Stimulated activated CD8-positive, alpha-beta memory T cell treated with anti-CD3 and anti-CD28 coated beads, Interleukin-15, amount 100 ng/mL, for 1 hour (primary cell): ENCODE data around the gene GIMAP8.

Source experiments
- DNase-seq: peaks from one replicate; pipeline ENCODE4 v3.0.0-alpha.2; 2020; ENCODE audit warnings: low read depth

The GIMAP8 gene

DNA sequence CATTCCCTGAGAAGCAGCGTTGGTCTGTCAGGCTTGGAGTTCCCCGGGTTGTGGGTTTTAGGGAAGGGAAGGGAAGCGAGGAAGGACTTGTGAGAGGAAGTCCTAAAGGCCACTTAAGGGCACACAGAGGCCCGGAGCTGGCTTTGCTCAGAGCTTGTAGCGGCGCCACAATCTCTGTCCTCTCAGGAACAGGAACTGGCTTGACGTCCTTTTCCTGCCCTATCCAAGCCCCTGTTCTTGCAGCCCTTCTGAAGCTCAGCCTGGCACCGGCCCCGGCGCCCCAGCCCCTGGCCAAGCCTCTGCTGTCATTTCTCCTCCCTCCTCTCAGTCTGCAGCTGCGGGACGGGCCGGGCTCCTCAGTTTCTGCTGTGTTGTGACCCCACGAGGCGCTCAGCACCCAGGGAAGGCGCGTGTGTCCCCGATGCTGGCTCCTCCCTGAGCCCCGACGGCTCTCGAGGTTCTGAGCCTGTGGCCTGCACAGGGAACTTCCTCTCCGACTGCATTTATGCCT is at the start of gene GIMAP8:
TSS of gene GIMAP8 (plus strand) at position 140 of the 511 bp plus-strand sequence. CDS start 16,069 bp downstream, outside the sequence.
- DNase-seq, result no peak

DNA sequence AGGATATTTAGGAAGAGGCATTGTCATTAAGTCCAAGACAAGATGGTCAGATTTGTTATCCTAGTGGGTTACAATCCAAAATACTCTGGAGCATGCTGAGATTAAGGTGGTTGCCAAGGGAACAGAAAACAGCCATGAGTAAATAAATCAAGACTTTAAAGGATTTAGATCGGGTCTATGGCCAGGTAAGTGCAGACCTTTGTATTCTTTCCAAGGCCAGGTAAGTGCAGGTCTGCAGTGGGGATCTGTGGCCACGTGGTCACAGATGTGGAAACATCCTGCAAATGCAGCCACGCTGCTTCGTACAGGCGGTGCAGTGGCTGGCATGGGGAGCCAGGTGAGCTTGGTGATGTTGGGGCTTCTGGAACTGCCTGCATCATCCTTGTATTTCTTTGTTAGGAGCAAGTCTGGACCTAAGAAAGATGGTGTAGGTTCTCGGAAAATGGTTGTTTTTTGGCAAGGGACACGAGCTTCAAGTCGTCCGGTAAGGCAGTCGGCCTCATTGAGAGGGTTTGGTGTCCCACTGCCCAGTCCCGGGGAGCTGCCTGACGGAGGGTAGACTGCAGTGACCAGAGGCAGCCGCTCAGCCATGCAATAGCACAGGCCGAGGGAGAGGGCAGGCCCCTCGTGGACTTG is 49.5 kb upstream of the GIMAP8 start:
- DNase-seq, result no peak

DNA sequence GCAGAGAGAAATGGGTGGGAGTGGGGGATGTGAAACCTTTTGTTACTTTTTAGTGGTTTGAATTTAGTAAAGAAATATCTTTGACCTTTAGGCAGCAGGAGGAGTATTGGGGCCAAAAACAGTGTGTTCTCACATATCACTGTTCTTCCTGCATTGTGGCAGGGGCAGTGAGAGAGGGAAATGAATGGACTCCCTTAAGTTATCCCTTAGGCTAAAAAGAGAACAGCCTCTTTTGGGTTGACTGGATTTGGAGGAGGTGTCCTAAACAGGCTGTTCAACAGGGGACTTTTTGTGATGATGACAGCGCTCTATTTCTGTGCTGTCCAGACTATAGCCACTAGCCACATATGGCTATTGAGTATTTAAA is 49.0 kb upstream of the GIMAP8 start:
- DNase-seq, result no peak

DNA sequence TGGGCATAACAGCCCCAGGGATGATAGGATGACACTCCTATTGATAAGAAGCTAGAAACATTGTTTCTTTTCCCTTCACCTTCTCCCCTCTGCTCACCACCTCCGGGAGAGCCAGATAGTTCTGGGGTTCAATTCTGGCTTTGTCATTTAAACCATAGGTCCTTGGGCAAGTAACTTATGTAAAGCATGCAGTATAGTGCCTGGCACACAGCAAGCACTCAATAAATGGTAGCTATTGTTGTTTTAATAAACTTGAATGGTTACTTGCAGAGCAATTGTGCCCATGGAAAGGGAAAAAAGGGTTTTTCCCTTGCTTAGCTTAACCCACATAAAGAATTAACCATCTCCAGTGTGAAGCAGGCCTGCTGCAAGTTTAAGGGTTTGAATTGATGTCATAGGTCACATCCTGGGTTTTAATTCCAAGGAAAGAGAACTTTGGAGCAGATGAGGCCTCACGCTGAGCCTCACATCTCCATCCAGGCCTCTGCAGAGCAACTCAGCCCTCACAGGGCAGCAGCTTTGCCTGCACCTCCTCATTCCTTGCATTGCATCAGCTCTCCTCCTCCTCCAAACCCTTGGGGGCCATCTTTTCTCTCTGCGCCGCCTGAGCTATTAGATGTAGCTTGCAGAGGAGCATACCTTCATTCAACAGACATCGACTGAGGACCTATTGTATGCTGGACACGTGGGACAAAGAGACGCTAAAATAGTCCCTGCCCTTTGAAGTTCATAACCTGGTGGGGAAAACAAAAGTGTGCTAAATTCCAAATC is 48.4 kb upstream of the GIMAP8 start:
- DNase-seq, result no peak

DNA sequence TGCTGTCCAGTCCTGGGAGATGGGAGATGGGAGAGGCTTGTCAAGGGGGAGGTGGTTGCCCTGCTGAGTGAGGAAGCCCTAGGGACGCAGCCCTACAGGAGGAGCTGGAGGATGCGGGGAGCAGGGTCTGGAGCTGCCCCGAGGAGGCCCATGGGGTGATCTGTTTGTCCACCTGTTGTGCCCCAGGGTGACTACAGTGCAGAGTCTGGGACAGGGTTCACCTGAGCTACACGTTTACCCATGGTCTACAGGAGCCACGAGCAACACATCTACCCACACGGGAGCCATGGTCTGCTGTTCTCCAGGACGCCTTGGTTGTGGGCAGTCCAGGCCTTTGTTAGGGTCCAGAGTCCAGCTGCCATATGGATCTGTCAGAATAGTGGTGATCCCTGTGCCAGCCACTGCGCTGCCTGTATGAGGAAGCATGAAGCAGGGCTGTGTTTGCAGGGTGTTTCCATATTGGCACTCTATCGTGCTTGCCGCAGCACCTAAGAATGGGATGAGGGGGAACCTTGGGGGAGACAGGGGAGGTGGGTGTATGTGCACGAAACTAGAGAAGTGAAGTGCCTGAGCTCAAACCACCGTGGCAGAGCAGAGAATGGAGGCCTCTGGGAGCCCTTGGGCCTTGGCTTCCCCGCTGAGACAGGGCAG is 47.6 kb upstream of the GIMAP8 start:
- no peak for DNase-seq

DNA sequence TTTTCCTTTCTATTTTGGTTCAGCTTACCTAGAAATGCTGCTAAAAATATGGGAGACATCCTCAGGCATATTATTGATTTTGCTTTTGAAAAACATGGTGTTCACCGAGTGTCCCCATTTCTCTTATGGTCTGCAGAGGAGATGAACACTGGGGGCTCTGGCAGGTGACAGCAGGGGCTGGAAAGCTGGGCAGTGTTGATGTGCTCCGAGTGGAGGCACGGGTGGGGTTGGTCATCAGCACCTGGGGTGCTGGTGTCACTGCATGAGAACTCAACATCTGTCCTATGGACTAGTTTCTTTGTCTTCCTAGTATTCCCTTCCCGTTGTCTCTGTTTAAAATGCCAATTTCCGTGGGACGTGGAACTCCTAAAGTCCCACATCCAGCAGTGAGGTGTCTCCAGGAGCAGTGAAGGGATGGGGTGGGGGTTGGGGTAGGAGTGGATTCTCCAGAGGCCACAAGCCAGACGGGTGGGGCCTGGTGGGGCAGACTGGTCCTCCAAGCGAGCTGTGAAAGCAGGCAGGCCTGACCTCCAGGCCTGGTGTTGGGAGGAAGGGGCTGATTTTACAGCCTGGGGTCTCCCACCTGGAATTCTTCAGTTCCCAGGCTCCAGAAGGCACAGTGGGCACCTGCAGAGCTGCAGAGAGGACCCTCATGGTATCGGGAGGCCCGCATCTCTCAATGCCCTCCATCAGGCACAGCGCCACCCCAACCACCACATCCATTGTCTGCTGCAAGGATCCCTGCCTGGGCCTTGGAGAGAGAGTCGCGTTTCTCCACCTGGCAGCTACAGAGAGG is 46.9 kb upstream of the GIMAP8 start:
- DNase-seq, result no peak

DNA sequence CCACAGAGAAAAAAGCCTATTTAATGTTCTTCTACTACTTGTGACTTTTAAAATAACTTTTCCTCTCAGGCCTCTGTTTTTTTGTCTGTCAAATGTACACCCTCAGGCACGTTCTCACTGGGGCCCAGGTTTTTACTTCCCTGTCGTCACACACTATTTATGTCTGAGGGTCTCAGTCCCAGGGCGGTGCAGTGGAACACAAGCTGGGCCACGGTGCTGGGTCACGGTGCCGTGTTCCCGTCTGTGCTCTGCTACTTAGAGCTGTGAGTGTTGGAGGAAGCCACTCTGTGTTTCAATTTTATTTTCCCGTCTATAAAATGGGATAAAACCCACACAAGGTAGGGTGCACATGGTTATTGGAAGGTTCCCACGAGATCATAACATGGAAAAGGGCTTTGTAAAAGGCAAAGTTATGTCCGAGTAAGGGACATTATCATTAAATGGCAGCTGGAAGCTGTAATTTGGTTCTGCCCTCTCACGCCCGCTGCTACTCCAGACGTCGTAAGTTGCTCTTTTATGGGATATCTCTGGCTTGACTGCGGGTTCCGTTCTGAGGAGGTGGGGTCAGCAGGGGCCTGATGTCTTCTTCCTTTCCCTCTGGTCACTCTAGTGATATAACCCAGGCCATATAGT is 46.1 kb upstream of the GIMAP8 start:
- no peak for DNase-seq

DNA sequence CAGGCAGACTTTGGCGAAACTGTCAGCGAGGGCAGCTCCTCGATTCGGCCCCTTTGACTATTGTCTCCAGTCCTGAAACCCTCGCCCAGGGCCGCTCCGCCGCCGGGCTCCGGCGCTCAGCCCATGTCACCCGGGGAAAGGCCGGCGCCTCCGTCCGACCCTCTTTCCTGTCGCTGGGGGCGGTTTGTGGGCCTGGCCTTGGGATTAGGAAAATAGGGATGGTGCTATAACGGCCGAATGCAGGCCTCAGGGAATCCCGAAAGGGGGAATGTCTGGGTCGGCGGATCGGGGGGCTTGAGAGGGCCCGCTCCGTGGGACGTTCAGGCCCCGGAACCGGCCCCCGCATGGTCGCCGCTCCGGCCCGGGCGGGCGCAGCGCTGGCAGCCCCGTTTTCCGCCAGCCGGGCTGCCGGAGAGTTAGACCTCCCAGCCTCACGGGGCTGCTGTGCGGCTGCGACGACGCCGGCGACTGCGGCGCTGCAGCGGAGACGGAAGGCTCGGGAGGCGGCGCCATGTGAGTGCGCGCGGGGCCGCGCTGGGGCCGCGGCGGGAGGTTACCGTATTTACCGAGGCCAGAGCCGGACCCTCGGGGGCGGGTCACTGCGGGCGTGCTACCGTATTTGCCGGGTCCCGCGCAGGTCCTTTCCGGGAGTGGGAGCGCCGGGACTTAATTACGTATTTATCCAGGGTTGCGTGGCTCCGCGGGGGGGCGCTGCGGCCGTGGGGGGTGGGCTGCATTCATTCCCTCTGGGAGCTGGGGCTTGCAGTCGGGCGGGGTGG is 45.4 kb upstream of the GIMAP8 start:
- peak; percentile 36 for DNase-seq

DNA sequence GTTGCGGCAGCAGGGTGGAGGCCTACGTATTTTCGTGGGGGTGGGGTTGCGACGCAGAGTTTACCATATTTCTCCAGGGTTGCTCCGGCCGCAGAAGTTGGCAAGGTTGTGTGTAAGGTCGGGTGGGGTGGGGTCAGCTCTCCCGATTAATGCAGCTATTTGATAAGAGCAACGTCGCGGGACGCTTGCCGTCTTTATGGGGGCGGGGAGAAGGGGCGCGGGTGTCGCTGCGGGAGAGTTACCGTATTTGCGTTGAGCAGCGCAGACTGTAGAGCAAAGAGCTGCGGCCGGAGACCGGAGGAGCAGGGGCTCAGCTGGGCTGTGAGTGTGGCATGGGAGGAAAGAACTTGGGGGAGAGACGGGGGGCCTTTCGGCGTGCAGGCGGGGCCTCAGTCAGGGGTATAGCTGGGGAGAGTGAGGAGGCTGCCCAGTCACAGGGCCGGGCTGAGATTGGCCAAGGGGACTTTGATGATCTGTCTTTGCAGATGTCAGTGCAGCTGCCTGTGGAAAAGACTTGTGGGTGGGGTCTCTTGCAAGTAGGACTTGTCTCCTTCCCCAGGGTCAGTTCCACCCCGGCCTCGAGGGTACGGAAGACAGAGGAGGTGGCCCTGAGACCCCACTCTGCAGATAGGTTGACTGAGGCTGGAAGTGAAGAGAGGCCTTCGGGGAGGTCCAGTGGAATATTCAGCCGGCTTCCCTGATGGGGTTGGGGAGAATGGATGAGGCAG is 44.7 kb upstream of the GIMAP8 start:
- no peak for DNase-seq

DNA sequence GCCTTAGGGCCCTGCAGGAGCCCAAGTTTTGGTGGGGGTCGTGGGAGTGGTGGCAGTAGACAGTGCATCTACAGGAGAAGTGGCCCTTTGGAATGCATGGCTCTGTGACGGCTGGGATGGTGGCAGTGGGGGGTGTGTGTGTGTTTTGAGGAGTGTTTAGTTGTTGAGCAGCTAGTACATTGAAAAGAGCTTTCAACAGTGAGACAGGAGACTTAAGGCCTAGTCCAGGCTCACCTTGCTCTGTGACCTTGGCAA is 44.2 kb upstream of the GIMAP8 start:
- DNase-seq, result no peak

DNA sequence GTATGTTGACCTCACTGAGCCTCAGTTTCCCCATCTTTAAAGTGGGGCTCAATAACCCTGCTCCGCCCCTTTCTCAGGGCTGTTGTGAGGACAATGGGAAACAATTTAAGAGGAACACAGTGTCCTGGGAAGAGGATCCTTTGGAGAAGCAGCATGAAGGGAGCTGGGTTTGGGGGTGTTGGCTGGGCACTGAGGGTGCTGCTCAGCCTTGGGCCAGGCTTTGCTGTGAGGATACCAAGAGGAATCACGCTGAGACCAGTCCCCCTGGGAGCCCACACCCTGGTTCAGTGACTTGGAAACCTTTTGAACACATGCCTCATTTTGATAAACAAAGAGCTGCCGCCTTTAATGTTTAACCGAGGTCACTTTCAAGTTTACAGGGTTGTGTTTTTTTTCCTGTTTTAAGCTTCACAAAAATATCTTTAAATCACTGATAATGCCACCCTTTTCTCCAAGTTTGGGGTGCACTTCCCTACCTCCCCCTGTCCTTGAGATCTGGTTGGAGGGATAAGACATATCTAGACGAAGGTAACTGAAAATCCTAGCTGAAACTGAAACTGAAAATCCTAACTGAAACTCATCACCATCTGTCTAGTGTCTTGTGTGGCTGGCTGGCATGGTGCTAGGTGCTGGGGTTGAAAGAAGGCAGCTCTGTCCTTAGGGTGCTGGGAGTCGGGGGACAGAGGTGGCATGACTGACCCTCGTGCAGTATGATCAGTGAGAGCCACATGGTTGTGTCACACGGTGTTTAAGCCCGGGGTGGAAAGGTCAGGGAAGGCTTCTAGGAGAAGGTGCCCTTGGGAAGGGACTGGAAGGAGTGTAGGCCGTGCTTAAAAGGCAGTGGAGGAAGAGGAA is 43.6 kb upstream of the GIMAP8 start:
- no peak for DNase-seq

DNA sequence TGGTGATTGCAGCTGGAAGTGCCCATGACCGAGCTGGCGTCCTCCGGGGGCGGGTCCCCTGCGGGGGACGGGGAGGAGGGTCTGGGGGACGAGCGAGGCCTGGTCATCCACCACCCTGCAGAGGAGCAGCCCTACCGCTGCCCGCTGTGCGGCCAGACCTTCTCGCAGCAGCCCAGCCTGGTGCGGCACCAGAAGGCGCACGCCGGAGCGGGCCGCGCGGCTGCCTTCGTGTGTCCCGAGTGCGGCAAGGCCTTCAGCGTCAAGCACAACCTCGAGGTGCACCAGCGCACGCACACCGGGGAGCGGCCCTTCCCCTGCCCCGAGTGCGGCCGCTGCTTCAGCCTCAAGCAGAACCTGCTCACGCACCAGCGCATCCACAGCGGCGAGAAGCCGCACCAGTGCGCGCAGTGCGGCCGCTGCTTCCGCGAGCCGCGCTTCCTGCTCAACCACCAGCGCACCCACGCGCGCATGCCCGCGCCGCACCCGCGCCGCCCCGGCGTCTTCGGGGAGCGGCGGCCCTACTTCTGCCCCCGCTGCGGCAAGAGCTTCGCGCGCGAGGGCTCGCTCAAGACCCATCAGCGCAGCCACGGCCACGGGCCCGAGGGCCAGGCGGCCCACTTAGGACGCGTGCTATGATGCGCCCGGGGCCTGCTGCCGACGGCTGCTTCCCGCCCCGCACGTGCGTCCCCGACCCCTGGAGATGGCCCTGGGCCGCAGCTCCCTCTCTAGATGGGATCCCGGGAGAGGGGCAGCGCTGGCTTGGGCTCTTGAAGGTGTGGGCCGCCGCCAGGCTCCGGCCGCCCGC is 42.6 kb upstream of the GIMAP8 start:
- no peak for DNase-seq

DNA sequence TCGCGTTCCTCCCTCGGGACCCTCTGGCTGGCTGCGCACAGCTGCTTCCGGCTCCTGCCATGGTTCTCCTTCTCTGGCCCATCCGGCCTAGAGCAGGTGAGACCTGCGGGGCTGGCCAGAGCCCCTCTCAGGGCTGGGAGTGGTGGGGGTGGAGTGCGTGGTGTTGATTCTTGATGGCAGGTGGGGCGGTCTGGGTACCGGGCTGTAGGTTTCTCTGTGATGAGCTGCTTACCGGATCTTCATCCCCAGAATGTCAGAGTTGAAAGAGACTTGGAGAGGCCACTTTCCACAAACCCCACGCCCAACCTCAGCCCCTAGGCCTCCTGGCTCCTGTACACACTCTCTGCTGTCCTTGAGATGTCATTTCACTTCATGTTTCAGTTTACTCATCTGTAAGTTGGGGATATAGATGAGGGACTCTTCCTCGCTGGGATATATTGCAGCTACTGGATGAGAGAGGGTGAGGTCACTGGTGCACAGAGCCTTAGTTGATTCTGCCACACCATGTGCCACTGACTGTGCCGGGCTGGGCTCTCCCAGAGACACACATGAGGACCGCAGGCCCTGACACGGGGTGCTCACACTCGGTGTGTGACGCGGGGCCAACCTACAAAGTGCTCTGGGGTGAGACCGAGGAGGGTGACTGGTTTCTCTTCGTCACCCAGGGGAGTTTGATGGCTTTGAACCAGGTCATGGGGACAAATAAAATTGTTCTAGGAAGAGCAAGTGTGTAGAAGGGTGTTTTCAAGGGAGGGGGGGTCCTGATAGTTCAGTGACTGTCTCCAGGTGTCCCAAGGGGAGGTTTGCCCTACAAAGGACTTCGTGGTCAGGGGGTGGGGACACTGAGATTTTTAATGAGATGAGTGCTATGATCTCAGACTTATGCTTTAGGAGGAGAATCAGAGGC is 41.8 kb upstream of the GIMAP8 start:
- DNase-seq, result no peak

DNA sequence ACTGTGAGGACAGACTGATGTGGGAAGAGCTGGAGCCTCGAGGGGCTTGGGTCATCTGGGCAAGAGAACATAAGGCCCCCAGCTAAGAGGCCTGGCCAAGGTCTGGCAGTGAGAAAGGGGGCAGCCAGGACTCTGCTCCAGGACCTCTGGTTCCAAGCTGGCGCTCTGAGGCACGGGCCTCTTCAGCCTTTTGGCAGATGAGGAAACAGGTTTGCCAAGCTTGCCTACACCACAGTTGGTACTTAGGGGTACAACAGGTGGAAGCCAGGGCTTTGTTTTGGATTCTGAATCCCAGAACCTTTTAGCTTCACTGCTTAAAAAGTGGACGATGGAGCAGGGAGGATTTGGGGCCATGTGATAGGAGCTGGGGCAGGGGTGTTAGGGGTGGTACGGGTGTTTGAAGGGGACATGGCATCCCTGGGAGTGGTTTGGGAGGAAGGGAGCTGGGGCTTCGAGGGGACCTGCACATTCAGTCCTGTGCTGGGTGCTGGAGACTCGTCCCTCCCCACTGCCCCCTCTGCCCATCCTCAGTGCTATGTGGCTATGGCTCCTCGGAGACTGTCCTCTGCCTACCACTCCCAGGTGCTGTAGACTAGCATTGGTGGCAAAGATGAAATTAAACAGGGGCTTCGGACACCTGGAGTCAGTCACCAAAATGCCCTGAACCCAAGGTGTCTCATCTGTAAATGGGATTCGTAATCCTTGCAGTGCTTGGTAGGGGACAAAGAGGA is 41.0 kb upstream of the GIMAP8 start:
- no peak for DNase-seq

DNA sequence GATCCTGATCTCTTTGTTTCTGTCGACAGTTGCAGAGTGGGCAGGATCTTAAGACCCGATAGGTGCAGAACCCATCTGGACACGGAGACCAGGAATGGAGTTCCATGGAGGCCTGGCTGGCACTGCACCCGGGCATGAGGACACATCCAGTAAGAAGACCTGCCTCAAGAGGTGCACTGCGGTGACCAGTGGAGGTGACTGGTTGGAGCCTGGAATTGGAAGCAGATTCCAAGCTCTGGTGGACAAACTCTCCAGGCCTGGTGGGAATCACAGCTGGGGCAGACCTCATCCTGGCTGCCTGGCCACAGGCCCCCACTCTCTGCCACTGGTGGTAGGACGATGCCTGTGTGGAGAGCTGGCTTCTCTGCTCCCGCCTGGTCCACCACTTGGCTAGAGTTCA is 40.3 kb upstream of the GIMAP8 start:
- DNase-seq, result no peak

DNA sequence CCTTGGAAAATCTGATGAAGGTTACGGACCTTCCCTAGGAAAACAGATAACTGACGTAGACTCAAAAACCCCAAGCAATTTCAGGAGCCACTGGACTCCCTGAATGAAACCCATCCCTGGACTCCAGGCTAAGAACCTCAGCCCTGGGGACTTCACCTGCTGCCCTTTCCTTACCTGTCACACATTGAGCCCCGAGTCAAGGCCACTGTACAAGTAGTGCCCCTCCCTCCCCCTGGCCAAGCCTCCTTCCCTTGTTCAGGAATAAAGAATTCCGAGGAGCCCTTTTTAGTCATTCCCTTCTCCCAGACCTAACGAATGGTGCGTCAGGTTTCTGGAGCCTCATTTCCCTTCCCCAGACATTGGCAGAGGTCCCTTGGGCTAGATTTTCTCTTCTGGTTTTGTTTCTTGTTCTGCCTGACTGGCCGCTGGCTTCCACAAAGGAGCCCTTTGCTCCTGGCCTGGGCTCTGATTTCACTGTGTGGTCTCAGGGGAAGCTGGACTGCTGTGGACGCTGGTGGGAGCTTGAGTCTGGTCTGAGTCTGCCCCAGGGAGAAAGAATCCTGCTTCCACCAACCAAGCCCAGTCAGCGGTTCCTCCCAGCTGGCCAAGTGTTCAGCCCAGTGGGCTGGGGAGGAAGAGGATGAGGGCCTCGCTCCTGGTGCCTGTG is 39.6 kb upstream of the GIMAP8 start:
- no peak for DNase-seq

DNA sequence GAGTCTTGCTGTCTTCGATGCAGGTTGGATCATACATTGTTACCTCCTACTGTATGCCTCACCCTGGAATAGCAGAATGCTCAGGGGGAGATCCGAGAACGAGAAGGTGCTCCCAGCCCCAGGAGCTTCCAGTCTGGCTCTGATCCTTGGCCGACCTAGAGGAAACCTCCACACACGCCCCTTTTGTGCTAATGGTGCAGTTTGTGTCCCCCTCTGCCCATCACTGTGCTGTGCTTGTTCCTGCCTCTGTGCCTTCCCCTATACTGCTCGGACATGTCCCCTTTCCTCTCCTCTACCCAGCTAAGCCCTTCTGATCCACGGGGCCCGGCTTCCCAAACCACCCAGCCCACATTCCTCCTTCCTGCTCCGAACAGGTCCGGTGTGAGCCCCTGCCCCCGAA is 38.8 kb upstream of the GIMAP8 start:
- no peak for DNase-seq
